Left ventricle myocardium inferior (tissue), 1 donor: ENCODE measurements around the gene GRAMD2B. TPM values are rescaled to one million over a fixed set of nuclear protein-coding genes. Genes with fewer than 3 reads are reported as not detected.

Experiments used
- DNase-seq: peaks from one replicate; pipeline ENCODE4 v3.0.0-alpha.2; 2020
- H3K27ac ChIP-seq: fragments of 200-600 bp; replicated peaks from 2 replicates; pipeline ENCODE4 v1.8.0; 2021
- H3K27me3 ChIP-seq: fragments of 200-600 bp; 2 replicates; pipeline ENCODE4 v1.8.0; 2021; ENCODE audit warnings: low read depth
- H3K36me3 ChIP-seq: fragments of 200-600 bp; 2 replicates; pipeline ENCODE4 v1.8.0; 2021
- H3K4me1 ChIP-seq: fragments of 200-600 bp; 2 replicates; pipeline ENCODE4 v1.8.0; 2021
- H3K4me3 ChIP-seq: fragments of 200-600 bp; 2 replicates; pipeline ENCODE4 v1.8.0; 2021; ENCODE audit warnings: mild to moderate bottlenecking, moderate library complexity
- H3K9me3 ChIP-seq: fragments of 200-600 bp; replicated peaks from 2 replicates; pipeline ENCODE4 v1.8.0; 2021
- intact Hi-C: fragments of 100-400 bp; cut with micrococcal nuclease; formaldehyde crosslinking; loops from one replicate; pipeline ENCODE4 v1.11.0; 2022
- total RNA-seq: library from RNA; stranded (reverse); fragmentation: NEBNext Ultra II Directional; extraction: Animal tissue kit (Norgen Biotek cat#: 25700); gene quantifications from one replicate; pipeline ENCODE4 v1.2.1, GENCODE V29; 2021
- TF ChIP-seq, protein P1 (sequence below): fragments of 200-600 bp; IDR thresholded peaks from 2 replicates; pipeline ENCODE4 v1.8.0; 2021; ENCODE audit warnings: antibody characterized with exemption, mild to moderate bottlenecking, borderline replicate concordance
- donor health status: DM: no; HTN: yes; CAD: no; lungs with severe emphysema.

GRAMD2B gene
- total RNA-seq, 1 donor from 2014 or later: 24.6 TPM

DNA sequence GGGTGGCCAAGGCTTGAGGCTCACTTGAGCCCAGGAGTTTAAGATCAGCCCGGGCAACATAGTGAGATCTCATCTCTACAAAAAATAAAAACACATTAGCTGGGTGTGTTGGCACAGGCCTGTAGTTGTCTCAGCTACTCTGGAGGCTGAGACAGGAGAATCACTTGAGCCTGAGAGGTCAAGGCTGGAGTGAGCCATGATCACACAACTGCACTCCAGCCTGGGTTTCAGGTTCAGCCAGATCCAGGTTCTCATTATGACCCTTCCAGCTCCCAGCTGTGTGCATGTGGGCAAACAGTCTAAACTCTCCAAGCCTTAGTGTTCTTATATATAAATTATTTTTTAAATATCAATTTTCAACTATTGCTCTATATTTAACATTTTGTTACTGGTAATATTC lies 103.9 kb downstream of the GRAMD2B start:
- H3K36me3 ChIP-seq: no peaks in the 10 kb centered on the region
- no peak overlapping the region for H3K4me3 ChIP-seq
- H3K9me3 ChIP-seq: no peaks in the 10 kb centered on the region
- no peak for DNase-seq
- no peak overlapping the region for H3K27ac ChIP-seq
- H3K4me1 ChIP-seq: peaks cover 40% of the 10 kb centered on the region
- intact Hi-C loops: no loop called here
- TF ChIP-seq, protein P1, sequence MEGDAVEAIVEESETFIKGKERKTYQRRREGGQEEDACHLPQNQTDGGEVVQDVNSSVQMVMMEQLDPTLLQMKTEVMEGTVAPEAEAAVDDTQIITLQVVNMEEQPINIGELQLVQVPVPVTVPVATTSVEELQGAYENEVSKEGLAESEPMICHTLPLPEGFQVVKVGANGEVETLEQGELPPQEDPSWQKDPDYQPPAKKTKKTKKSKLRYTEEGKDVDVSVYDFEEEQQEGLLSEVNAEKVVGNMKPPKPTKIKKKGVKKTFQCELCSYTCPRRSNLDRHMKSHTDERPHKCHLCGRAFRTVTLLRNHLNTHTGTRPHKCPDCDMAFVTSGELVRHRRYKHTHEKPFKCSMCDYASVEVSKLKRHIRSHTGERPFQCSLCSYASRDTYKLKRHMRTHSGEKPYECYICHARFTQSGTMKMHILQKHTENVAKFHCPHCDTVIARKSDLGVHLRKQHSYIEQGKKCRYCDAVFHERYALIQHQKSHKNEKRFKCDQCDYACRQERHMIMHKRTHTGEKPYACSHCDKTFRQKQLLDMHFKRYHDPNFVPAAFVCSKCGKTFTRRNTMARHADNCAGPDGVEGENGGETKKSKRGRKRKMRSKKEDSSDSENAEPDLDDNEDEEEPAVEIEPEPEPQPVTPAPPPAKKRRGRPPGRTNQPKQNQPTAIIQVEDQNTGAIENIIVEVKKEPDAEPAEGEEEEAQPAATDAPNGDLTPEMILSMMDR: no peak
- H3K27me3 ChIP-seq: no peaks in the 10 kb centered on the region

DNA sequence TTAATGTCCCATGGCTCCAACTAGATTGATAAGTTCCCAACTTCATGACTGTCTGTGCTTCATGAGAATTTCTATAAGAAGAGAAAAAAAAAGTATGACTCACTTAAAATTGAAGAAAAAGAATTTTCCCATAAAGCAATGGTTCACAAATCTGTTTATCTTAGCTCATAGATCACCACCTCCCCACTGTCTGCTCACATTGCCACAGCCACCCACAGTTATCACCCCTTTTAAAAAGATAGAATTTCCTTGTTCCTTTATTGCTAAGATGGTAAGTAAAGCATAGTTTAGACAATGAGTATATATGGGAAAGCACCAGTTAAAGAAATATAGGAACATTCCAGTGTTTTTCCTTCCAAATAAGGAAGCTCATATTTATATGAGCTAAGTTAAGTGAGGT lies 104.7 kb downstream of the GRAMD2B start:
- Histone ChIP-seq H3K36me3 (no peaks in the 10 kb centered on the region), H3K4me3 (no peak overlapping the region), H3K27ac (no peak overlapping the region), H3K4me1 (peaks cover 42% of the 10 kb centered on the region), H3K9me3 (no peaks in the 10 kb centered on the region), H3K27me3 (no peaks in the 10 kb centered on the region)
- DNase-seq: no peak
- intact Hi-C loops: no loop called here
- TF ChIP-seq, protein P1: no peak

DNA sequence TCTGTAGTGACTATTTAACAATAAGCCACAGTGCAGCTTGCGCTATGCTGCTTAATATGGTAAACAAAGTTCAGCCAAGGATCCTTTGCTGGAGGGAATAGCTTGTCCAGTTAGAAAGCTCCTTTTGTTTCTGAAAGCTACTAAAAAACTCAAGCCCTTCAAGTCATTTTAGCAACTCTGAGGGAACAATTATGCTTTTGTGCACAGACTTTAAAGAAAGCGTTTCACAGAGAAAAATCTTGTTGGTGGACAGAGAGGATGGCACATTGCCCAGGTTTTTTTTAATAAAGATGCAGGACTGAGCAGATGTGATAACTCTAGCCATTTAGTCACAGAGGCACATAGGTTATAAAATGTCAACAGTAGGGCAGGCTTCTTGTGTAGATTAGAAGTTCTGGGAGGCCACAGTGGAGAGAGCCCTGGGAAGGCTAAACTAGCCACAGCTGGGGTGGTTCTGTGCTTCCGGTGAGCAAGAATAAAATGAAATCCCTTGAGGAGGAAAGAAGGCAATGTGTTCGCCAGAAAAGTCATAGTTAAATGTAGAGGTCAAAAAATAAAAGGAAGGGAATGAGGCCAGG lies 108.4 kb downstream of the GRAMD2B start:
- Histone ChIP-seq H3K27me3 (no peaks in the 10 kb centered on the region), H3K4me1 (peaks cover 25% of the 10 kb centered on the region), H3K4me3 (no peak overlapping the region), H3K9me3 (no peaks in the 10 kb centered on the region), H3K36me3 (no peaks in the 10 kb centered on the region), H3K27ac (peak overlapping the region; percentile 75)
- TF ChIP-seq, protein P1: no peak
- DNase-seq: no peak
- intact Hi-C loops: no loop called here

DNA sequence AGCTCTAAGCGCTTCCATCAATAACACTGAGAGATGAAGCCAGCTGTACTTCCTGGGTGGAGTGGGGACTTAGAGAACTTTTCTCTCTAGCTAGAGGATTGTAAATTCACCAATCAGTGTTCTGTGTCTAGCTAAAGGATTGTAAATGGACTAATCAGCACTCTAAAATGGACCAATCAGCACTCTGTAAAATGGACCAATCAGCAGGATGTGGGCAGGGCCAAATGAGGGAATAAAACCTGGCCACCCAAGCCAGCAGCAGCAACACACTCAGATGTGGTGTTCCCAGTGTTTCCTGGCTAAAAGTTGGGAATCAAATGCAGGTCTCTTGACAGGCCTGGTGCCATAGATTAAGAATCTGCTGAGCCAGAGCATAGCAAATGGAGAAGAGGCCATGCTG lies 111.3 kb downstream of the GRAMD2B start:
- no peak for DNase-seq
- intact Hi-C loops: no loop called here

DNA sequence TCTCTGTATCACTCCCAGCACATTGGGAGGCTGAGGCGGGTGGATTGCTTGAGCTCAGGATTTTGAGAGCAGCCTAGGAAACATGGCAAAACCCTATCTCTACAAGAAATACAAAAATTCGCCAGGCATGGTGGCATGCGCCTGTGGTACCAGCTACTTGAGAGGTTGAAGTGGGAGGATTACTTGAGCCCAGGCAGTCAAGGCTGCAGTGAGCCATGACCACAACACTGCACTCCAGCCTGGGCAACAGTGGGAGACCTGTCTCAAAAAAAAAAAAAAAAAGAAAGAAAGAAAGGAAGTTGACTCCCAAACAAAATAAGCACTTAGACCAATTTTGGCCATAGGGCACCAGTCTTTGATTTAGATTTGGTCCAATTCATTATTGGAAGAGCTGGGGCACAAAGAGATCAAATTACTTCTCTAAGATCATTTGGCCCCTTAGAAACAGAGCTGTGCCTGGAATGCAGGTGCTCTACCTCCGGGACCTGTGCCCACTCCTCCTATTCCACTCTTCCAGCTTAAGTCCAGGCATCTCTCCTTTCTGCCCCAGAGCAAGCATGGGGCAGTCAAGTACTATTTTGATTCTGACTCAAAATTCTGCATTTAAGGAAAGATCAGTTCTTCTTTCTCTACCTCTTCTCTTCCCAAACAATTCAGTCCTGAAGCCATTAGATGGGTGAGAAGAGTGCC lies 112.8 kb downstream of the GRAMD2B start:
- TF ChIP-seq, protein P1: no peak
- Histone ChIP-seq H3K27ac (no peak overlapping the region), H3K4me3 (no peak overlapping the region), H3K4me1 (peaks cover 35% of the 10 kb centered on the region), H3K9me3 (no peaks in the 10 kb centered on the region), H3K27me3 (no peaks in the 10 kb centered on the region), H3K36me3 (no peaks in the 10 kb centered on the region)
- intact Hi-C loops: no loop called here
- DNase-seq: no peak

More for the DNA sequence above, 111.3 kb downstream of the GRAMD2B start:
- TF ChIP-seq, protein P1: no peak
- no peaks in the 10 kb centered on the region for H3K9me3 ChIP-seq
- H3K36me3 ChIP-seq: no peaks in the 10 kb centered on the region
- peaks cover 40% of the 10 kb centered on the region for H3K4me1 ChIP-seq
- no peak overlapping the region for H3K27ac ChIP-seq
- H3K27me3 ChIP-seq: no peaks in the 10 kb centered on the region
- no peak overlapping the region for H3K4me3 ChIP-seq
